Measurements from ENCODE around the gene HMGB2. TPM values are rescaled to one million over a fixed set of nuclear protein-coding genes. Genes with fewer than 3 reads are reported as not detected.

Gene HMGB2
- total and polyA plus RNA-seq, 2 of the 8 experiments (the other 6 are each of a cell fraction or from before 2014, with no cell fraction given), result 54.7 to 218 TPM

DNA sequence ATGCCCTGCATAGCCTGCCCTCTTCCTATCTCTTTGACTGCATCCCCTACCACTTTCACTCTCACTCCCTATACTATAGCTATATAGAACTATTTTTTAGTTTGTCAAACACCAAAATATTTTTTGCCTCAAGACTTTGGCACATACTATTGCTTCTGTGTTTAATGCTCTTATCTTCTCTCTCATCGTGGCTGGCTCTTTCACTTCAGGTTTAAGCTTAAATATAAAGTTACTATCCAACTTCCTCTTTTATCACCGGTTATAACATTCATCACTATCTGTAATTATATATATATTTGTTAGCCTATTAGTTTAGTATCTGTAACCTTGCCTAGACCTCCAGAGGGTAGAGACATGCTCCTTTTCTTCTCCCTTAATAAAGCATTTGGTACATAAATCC, 11.5 kb upstream of the HMGB2 start (continued):
- TF ChIP-seq CHD7 (IDR thresholded peaks at IDR 0.05; ENCODE audit: insufficient replicate concordance, low read length), result no peak
- no peak for TF ChIP-seq TCF12 (IDR thresholded peaks at IDR 0.05; ENCODE audit: low read depth, low read length)
- no peak for TF ChIP-seq HDAC2 (IDR thresholded peaks at IDR 0.05; ENCODE audit: borderline replicate concordance in 1 of 2, low read depth in 2 of 2, low read length in 2 of 2)
- TF ChIP-seq SP4 (IDR thresholded peaks at IDR 0.05; ENCODE audit: low read length), result no peak
- no peak for TF ChIP-seq CHD2 (IDR thresholded peaks at IDR 0.05; ENCODE audit: low read length)
- no peak for TF ChIP-seq GTF2F1 (IDR thresholded peaks at IDR 0.05; ENCODE audit: borderline replicate concordance, low read depth, low read length)
- TF ChIP-seq NRF1 (IDR thresholded peaks at IDR 0.05; ENCODE audit: low read depth, low read length), result no peak
